Measurements from ENCODE around the gene FRMD5.

Gene FRMD5

GRCh38 chr15:43919540-43920253 is 275.4 kb downstream of the FRMD5 start:
- Histone ChIP-seq H2AFZ (ENCODE audit: low read depth, low read length) (no peak overlapping the region), H3K4me3 (ENCODE audit: low read depth in 1 of 2, low read length in 2 of 2) (no peak overlapping the region), H4K20me1 (ENCODE audit: insufficient read depth, low read length) (no peaks in the 10 kb centered on the region), H3K27me3 (ENCODE audit: insufficient read depth, low read length, poor library complexity) (peaks cover 9% of the 10 kb centered on the region), H3K4me2 (ENCODE audit: insufficient read depth, low read length) (no peak overlapping the region), H3K4me1 (ENCODE audit: insufficient read depth, low read length) (no peaks in the 10 kb centered on the region), H3K36me3 (ENCODE audit: insufficient read depth, low read length) (no peaks in the 10 kb centered on the region), H3K9me3 (ENCODE audit: insufficient read depth, low read length, severe bottlenecking) (no peaks in the 10 kb centered on the region), H3K27ac (ENCODE audit: low read length) (no peak overlapping the region), H3K79me2 (ENCODE audit: insufficient read depth, low read length) (no peaks in the 10 kb centered on the region), H3K9ac (ENCODE audit: low read depth, low read length) (no peak overlapping the region)
- DNase-seq (no peak), ATAC-seq (ENCODE audit: insufficient read depth, low read depth) (no peak)
- TF ChIP-seq EZH2 (IDR thresholded peaks at IDR 0.05; ENCODE audit: borderline replicate concordance, low read depth, low read length, severe bottlenecking) = no peak
- TF ChIP-seq CTCF (IDR thresholded peaks at IDR 0.05; ENCODE audit: borderline replicate concordance, extremely low read depth, low read length, poor library complexity, severe bottlenecking) = no peak

DNA sequence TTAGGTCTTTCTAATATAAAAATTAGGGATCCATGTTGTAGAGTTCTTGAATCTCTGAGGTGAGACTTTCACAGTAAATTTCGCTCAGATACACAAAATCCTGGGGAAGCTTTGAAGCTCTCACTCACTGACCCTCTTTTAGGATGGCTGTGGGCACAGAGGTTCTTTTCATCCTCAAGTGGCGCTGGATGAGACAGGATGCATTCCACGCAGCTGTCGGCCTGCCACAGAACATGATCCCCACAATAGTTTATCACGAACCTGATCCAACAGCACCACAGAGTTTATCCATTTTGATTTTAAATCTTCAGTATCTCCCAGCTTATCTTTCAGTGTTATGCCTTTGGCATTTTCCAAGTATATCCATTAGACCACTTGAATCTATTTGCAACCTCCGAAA is 276.4 kb downstream of the FRMD5 start:
- no peaks in the 10 kb centered on the region for H4K20me1 ChIP-seq (ENCODE audit: insufficient read depth, low read length)
- H3K27me3 ChIP-seq (ENCODE audit: insufficient read depth, low read length, poor library complexity) = peaks cover 9% of the 10 kb centered on the region
- ATAC-seq (ENCODE audit: insufficient read depth, low read depth) (no peak), DNase-seq (no peak)
- no peak overlapping the region for H3K4me2 ChIP-seq (ENCODE audit: insufficient read depth, low read length)
- no peak overlapping the region for H3K4me3 ChIP-seq (ENCODE audit: low read depth in 1 of 2, low read length in 2 of 2)
- H3K4me1 ChIP-seq (ENCODE audit: insufficient read depth, low read length) = no peaks in the 10 kb centered on the region
- H3K27ac ChIP-seq (ENCODE audit: low read length) = no peak overlapping the region
- H3K79me2 ChIP-seq (ENCODE audit: insufficient read depth, low read length) = no peaks in the 10 kb centered on the region
- TF ChIP-seq CTCF (IDR thresholded peaks at IDR 0.05; ENCODE audit: borderline replicate concordance, extremely low read depth, low read length, poor library complexity, severe bottlenecking) = no peak
- no peaks in the 10 kb centered on the region for H3K9me3 ChIP-seq (ENCODE audit: insufficient read depth, low read length, severe bottlenecking)
- no peaks in the 10 kb centered on the region for H3K36me3 ChIP-seq (ENCODE audit: insufficient read depth, low read length)
- H2AFZ ChIP-seq (ENCODE audit: low read depth, low read length) = no peak overlapping the region
- no peak overlapping the region for H3K9ac ChIP-seq (ENCODE audit: low read depth, low read length)

DNA sequence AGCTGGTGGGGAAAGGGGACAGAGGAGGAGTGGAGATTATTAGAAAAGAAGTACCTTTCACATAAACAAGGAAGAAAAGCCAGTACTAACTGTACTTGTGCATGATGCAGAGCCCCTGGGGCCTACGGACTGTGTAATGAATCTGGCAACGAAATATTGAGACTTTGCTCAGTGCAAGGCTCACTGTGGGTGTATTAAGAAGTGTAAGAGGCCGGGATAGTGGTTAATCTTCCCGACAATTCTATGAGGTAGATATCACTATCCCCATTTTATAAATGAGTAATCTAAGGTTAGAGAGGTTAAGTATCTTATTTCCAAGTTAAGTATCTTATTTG is 278.8 kb downstream of the FRMD5 start:
- H2AFZ ChIP-seq (ENCODE audit: low read depth, low read length) = no peak overlapping the region
- no peak overlapping the region for H3K9ac ChIP-seq (ENCODE audit: low read depth, low read length)
- H3K4me3 ChIP-seq (ENCODE audit: low read depth in 1 of 2, low read length in 2 of 2) = no peak overlapping the region
- no peak for TF ChIP-seq EZH2 (IDR thresholded peaks at IDR 0.05; ENCODE audit: borderline replicate concordance, low read depth, low read length, severe bottlenecking)
- no peak for TF ChIP-seq CTCF (IDR thresholded peaks at IDR 0.05; ENCODE audit: borderline replicate concordance, extremely low read depth, low read length, poor library complexity, severe bottlenecking)
- no peaks in the 10 kb centered on the region for H4K20me1 ChIP-seq (ENCODE audit: insufficient read depth, low read length)
- no peak overlapping the region for H3K4me2 ChIP-seq (ENCODE audit: insufficient read depth, low read length)
- H3K27ac ChIP-seq (ENCODE audit: low read length) = no peak overlapping the region
- H3K79me2 ChIP-seq (ENCODE audit: insufficient read depth, low read length) = no peaks in the 10 kb centered on the region
- H3K27me3 ChIP-seq (ENCODE audit: insufficient read depth, low read length, poor library complexity) = no peaks in the 10 kb centered on the region
- no peaks in the 10 kb centered on the region for H3K4me1 ChIP-seq (ENCODE audit: insufficient read depth, low read length)
- no peaks in the 10 kb centered on the region for H3K9me3 ChIP-seq (ENCODE audit: insufficient read depth, low read length, severe bottlenecking)
- no peaks in the 10 kb centered on the region for H3K36me3 ChIP-seq (ENCODE audit: insufficient read depth, low read length)
- no peak for ATAC-seq (ENCODE audit: insufficient read depth, low read depth)
- DNase-seq = no peak
